Measurements from ENCODE around the gene AKAP8. TPM values are rescaled to one million over a fixed set of nuclear protein-coding genes. Genes with fewer than 3 reads are reported as not detected.

Gene AKAP8
- total and polyA plus RNA-seq, 9 of the 15 experiments (the other 6 are each of a cell fraction or from before 2014, with no cell fraction given): 3.4 to 56.5 (median 15.0) TPM

DNA sequence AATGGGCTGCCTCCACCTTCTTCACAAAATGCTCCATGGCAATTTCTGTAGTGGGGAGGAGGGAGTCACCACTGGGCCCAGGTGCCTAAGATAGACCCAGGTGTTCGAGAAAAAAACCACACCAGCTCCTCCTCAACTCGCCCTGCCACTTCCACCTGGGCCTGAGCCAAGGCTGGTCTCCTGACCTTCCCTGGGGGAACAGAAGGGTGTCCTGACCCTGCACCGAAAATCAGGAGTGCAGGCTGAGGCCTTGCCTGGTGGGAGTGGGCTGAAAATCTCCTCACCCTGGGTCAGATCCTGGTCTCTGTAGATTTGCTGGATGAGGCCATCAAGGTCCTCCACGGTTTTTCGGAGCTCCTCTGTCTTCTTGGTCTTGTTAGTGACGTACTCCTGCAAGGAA, 17.6 kb upstream of the AKAP8 start (continued):
- TF ChIP-seq, protein P1, sequence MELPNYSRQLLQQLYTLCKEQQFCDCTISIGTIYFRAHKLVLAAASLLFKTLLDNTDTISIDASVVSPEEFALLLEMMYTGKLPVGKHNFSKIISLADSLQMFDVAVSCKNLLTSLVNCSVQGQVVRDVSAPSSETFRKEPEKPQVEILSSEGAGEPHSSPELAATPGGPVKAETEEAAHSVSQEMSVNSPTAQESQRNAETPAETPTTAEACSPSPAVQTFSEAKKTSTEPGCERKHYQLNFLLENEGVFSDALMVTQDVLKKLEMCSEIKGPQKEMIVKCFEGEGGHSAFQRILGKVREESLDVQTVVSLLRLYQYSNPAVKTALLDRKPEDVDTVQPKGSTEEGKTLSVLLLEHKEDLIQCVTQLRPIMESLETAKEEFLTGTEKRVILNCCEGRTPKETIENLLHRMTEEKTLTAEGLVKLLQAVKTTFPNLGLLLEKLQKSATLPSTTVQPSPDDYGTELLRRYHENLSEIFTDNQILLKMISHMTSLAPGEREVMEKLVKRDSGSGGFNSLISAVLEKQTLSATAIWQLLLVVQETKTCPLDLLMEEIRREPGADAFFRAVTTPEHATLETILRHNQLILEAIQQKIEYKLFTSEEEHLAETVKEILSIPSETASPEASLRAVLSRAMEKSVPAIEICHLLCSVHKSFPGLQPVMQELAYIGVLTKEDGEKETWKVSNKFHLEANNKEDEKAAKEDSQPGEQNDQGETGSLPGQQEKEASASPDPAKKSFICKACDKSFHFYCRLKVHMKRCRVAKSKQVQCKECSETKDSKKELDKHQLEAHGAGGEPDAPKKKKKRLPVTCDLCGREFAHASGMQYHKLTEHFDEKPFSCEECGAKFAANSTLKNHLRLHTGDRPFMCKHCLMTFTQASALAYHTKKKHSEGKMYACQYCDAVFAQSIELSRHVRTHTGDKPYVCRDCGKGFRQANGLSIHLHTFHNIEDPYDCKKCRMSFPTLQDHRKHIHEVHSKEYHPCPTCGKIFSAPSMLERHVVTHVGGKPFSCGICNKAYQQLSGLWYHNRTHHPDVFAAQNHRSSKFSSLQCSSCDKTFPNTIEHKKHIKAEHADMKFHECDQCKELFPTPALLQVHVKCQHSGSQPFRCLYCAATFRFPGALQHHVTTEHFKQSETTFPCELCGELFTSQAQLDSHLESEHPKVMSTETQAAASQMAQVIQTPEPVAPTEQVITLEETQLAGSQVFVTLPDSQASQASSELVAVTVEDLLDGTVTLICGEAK (IDR thresholded peaks at IDR 0.05): no peak
- TF ChIP-seq, protein P1 (CRISPR knock-in tag; IDR thresholded peaks at IDR 0.05): no peak
- TF ChIP-seq, protein P2, sequence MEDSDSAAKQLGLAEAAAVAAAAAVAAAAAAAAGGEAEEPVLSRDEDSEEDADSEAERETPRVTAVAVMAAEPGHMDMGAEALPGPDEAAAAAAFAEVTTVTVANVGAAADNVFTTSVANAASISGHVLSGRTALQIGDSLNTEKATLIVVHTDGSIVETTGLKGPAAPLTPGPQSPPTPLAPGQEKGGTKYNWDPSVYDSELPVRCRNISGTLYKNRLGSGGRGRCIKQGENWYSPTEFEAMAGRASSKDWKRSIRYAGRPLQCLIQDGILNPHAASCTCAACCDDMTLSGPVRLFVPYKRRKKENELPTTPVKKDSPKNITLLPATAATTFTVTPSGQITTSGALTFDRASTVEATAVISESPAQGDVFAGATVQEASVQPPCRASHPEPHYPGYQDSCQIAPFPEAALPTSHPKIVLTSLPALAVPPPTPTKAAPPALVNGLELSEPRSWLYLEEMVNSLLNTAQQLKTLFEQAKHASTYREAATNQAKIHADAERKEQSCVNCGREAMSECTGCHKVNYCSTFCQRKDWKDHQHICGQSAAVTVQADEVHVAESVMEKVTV (CRISPR knock-in tag; IDR thresholded peaks at IDR 0.05): no peak
- TF ChIP-seq FOXK2 (conservative IDR thresholded peaks at IDR 0.05 in 1 of 2, IDR thresholded peaks at IDR 0.05 in 1 of 2; ENCODE audit: low read depth in 2 of 2): no peak
- no peak for TF ChIP-seq BDP1 (IDR thresholded peaks at IDR 0.05; ENCODE audit: insufficient read depth, insufficient read length)
- no peak for TF ChIP-seq TGIF2 (CRISPR knock-in tag; IDR thresholded peaks at IDR 0.05)
- no peak for TF ChIP-seq STAT5B (CRISPR knock-in tag; IDR thresholded peaks at IDR 0.05)
- TF ChIP-seq, protein P3, sequence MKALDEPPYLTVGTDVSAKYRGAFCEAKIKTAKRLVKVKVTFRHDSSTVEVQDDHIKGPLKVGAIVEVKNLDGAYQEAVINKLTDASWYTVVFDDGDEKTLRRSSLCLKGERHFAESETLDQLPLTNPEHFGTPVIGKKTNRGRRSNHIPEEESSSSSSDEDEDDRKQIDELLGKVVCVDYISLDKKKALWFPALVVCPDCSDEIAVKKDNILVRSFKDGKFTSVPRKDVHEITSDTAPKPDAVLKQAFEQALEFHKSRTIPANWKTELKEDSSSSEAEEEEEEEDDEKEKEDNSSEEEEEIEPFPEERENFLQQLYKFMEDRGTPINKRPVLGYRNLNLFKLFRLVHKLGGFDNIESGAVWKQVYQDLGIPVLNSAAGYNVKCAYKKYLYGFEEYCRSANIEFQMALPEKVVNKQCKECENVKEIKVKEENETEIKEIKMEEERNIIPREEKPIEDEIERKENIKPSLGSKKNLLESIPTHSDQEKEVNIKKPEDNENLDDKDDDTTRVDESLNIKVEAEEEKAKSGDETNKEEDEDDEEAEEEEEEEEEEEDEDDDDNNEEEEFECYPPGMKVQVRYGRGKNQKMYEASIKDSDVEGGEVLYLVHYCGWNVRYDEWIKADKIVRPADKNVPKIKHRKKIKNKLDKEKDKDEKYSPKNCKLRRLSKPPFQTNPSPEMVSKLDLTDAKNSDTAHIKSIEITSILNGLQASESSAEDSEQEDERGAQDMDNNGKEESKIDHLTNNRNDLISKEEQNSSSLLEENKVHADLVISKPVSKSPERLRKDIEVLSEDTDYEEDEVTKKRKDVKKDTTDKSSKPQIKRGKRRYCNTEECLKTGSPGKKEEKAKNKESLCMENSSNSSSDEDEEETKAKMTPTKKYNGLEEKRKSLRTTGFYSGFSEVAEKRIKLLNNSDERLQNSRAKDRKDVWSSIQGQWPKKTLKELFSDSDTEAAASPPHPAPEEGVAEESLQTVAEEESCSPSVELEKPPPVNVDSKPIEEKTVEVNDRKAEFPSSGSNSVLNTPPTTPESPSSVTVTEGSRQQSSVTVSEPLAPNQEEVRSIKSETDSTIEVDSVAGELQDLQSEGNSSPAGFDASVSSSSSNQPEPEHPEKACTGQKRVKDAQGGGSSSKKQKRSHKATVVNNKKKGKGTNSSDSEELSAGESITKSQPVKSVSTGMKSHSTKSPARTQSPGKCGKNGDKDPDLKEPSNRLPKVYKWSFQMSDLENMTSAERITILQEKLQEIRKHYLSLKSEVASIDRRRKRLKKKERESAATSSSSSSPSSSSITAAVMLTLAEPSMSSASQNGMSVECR (CRISPR knock-in tag; IDR thresholded peaks at IDR 0.05): no peak
- TF ChIP-seq, protein P4, sequence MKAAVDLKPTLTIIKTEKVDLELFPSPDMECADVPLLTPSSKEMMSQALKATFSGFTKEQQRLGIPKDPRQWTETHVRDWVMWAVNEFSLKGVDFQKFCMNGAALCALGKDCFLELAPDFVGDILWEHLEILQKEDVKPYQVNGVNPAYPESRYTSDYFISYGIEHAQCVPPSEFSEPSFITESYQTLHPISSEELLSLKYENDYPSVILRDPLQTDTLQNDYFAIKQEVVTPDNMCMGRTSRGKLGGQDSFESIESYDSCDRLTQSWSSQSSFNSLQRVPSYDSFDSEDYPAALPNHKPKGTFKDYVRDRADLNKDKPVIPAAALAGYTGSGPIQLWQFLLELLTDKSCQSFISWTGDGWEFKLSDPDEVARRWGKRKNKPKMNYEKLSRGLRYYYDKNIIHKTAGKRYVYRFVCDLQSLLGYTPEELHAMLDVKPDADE (conservative IDR thresholded peaks at IDR 0.05; ENCODE audit: control insufficient read depth, low read depth, low read length): no peak
- TF ChIP-seq, protein P5, sequence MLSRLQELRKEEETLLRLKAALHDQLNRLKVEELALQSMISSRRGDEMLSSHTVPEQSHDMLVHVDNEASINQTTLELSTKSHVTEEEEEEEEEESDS (CRISPR knock-in tag; IDR thresholded peaks at IDR 0.05): no peak
- TF ChIP-seq, protein P6, sequence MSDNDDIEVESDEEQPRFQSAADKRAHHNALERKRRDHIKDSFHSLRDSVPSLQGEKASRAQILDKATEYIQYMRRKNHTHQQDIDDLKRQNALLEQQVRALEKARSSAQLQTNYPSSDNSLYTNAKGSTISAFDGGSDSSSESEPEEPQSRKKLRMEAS (CRISPR knock-in tag; IDR thresholded peaks at IDR 0.05): no peak
